H1 (cell line): ENCODE measurements around the gene DFFB. TPM values are rescaled to one million over a fixed set of nuclear protein-coding genes. Genes with fewer than 3 reads are reported as not detected.
A peak's percentile ranks its signal among the peaks of the same experiment; 100 is the strongest.

Source experiments
- BACH1 ChIP-seq: IDR thresholded peaks from 2 replicates; pipeline ENCODE4 v1.6.1; 2012; ENCODE audit warnings: low read length, improper control_type of control experiment
- BRCA1 ChIP-seq: IDR thresholded peaks from 2 replicates; pipeline ENCODE4 v1.6.1; 2012; ENCODE audit warnings: low read depth, low read length, improper control_type of control experiment
- CBX8 ChIP-seq: fragments of 300-800, 300-1000 bp; sonication (generic); IDR thresholded peaks from 2 replicates; pipeline ENCODE4 v1.7.1; 2016; ENCODE audit warnings: low read depth, low read length, borderline replicate concordance
- CHD2 ChIP-seq: IDR thresholded peaks from 2 replicates; pipeline ENCODE4 v1.6.1; 2012; ENCODE audit warnings: low read length, improper control_type of control experiment
- CREB1 ChIP-seq: IDR thresholded peaks from 2 replicates; pipeline ENCODE4 v1.6.1; 2012; ENCODE audit warnings: inconsistent platforms
- CTBP2 ChIP-seq: IDR thresholded peaks from 2 replicates; pipeline ENCODE4 v1.7.0; 2011; ENCODE audit warnings: borderline replicate concordance, mild to moderate bottlenecking, moderate library complexity, mixed read lengths, low read length; ENCODE audit not compliant: insufficient read depth, insufficient read length
- EZH2 ChIP-seq: fragments of 200-600 bp; sonication (generic); IDR thresholded peaks from 2 replicates; pipeline ENCODE4 v1.7.1; 2012; ENCODE audit warnings: low read depth, mild to moderate bottlenecking, moderate library complexity, low read length, inconsistent platforms; ENCODE audit not compliant: severe bottlenecking
- GABPA ChIP-seq: IDR thresholded peaks from 2 replicates; pipeline ENCODE4 v1.6.1; 2011; ENCODE audit warnings: mild to moderate bottlenecking, low read length, moderate library complexity, borderline replicate concordance; ENCODE audit not compliant: insufficient read depth
- HDAC2 ChIP-seq, 2 experiments: fragments of 300-600 bp in 1 of 2; sonication (generic) in 1 of 2; IDR thresholded peaks; 2 replicates each; pipeline ENCODE4 v1.6.1; 2011 to 2012; ENCODE audit warnings: low read depth in 2 of 2, low read length in 2 of 2, mild to moderate bottlenecking in 2 of 2, moderate library complexity in 2 of 2, borderline replicate concordance in 1 of 2, inconsistent platforms in 1 of 2
- JUND ChIP-seq: IDR thresholded peaks from 2 replicates; pipeline ENCODE4 v1.6.1; 2011; ENCODE audit warnings: mild to moderate bottlenecking, improper control_type of control experiment, low read length
- KDM4A ChIP-seq: IDR thresholded peaks from one replicate; pipeline ENCODE4 v1.7.1; 2012; ENCODE audit warnings: low read depth, mild to moderate bottlenecking, moderate library complexity, low read length, inconsistent platforms; ENCODE audit not compliant: severe bottlenecking
- RBBP5 ChIP-seq: IDR thresholded peaks from 2 replicates; pipeline ENCODE4 v1.7.1; 2012; ENCODE audit warnings: low read depth, mild to moderate bottlenecking, inconsistent platforms, low read length, moderate library complexity, borderline replicate concordance
- SIN3A ChIP-seq, 2 experiments: IDR thresholded peaks in 1 of 2; conservative IDR thresholded peaks in 1 of 2; 2 replicates each; pipeline ENCODE4 v1.6.1; 2011 to 2012; ENCODE audit warnings: low read length in 2 of 2, improper control_type of control experiment in 1 of 2, low read depth in 1 of 2, mild to moderate bottlenecking in 1 of 2
- SIX5 ChIP-seq: IDR thresholded peaks from 2 replicates; pipeline ENCODE4 v1.6.1; 2011; ENCODE audit warnings: mild to moderate bottlenecking, low read depth, low read length
- SRF ChIP-seq: IDR thresholded peaks from 2 replicates; pipeline ENCODE4 v1.6.1; 2011; ENCODE audit warnings: mild to moderate bottlenecking, low read depth, low read length, moderate library complexity
- SUZ12 ChIP-seq: fragments of 200-600 bp; sonication (generic); IDR thresholded peaks from 2 replicates; pipeline ENCODE4 v1.6.1; 2012; ENCODE audit warnings: mild to moderate bottlenecking, inconsistent platforms, low read length, moderate library complexity, mixed read lengths
- TAF1 ChIP-seq: IDR thresholded peaks from 2 replicates; pipeline ENCODE4 v1.6.1; 2011; ENCODE audit warnings: mild to moderate bottlenecking, low read depth, low read length
- ZNF274 ChIP-seq: IDR thresholded peaks from 2 replicates; pipeline ENCODE4 v1.7.0; 2012; ENCODE audit warnings: low read length, borderline replicate concordance; ENCODE audit errors: extremely low read depth
- polyA plus RNA-seq, 7 experiments: library from polyadenylated mRNA; depleted of rRNA in 3 of 7; stranded (reverse) in 5 of 7; unstranded in 2 of 7; fragments of >200 nt in 5 of 7; fragments of 200-250 nt in 2 of 7; gene quantifications; 1 replicate in 5 of 7; 2 replicates in 1 of 7; 4 replicates in 1 of 7; pipeline versions ENCODE4 v1.2.1 to v1.2.3, GENCODE V29; 2011 to 2013; ENCODE audit warnings: missing spikeins in 2 of 7, mixed read lengths in 2 of 7
- total RNA-seq: library from RNA; stranded (reverse); fragmentation: NEBNext Ultra II Directional; extraction: Animal tissue kit (Norgen Biotek cat#: 25700); gene quantifications from 2 replicates; pipeline ENCODE4 v1.2.1, GENCODE V29; 2021
- TF ChIP-seq, protein P1 (sequence below), 3 experiments: IDR thresholded peaks; 1 replicate in 2 of 3; 2 replicates in 1 of 3; pipeline versions ENCODE4 v1.5.1 to v1.6.1; 2011; ENCODE audit warnings: low read length in 3 of 3, mild to moderate bottlenecking in 3 of 3, inconsistent platforms in 2 of 3, low read depth in 1 of 3, moderate library complexity in 1 of 3; ENCODE audit not compliant: insufficient read depth in 1 of 3; ENCODE audit errors: control extremely low read depth in 1 of 3
- TF ChIP-seq, protein P2 (sequence below): IDR thresholded peaks from 2 replicates; pipeline ENCODE4 v1.6.1; 2011; ENCODE audit warnings: low read depth, mild to moderate bottlenecking, low read length; ENCODE audit not compliant: insufficient read depth

The DFFB gene
- total and polyA plus RNA-seq, 2 of the 8 experiments (the other 6 are each of a cell fraction or from before 2014, with no cell fraction given): 8.6 to 11.9 TPM

GRCh38 chr1:3856923-3857790 lies at the start of gene DFFB, which contains the start of gene CEP104 (continued):
- TF ChIP-seq KDM4A: peak; percentile 89
- no peak for TF ChIP-seq ZNF274
- no peak for TF ChIP-seq EZH2
- no peak for TF ChIP-seq RBBP5
- TF ChIP-seq, protein P1, sequence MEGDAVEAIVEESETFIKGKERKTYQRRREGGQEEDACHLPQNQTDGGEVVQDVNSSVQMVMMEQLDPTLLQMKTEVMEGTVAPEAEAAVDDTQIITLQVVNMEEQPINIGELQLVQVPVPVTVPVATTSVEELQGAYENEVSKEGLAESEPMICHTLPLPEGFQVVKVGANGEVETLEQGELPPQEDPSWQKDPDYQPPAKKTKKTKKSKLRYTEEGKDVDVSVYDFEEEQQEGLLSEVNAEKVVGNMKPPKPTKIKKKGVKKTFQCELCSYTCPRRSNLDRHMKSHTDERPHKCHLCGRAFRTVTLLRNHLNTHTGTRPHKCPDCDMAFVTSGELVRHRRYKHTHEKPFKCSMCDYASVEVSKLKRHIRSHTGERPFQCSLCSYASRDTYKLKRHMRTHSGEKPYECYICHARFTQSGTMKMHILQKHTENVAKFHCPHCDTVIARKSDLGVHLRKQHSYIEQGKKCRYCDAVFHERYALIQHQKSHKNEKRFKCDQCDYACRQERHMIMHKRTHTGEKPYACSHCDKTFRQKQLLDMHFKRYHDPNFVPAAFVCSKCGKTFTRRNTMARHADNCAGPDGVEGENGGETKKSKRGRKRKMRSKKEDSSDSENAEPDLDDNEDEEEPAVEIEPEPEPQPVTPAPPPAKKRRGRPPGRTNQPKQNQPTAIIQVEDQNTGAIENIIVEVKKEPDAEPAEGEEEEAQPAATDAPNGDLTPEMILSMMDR (IDR thresholded peaks at IDR 0.05; ENCODE audit: control extremely low read depth in 1 of 3, insufficient read depth in 1 of 3, low read depth in 1 of 3, low read length in 3 of 3): peak; percentile 21 to 42 (median 29); a peak in 3 of 4 replicates
- TF ChIP-seq, protein P2, sequence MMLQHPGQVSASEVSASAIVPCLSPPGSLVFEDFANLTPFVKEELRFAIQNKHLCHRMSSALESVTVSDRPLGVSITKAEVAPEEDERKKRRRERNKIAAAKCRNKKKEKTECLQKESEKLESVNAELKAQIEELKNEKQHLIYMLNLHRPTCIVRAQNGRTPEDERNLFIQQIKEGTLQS: peak; percentile 40
- TF ChIP-seq CREB1: peak; percentile 94
- TF ChIP-seq CBX8: no peak
- TF ChIP-seq SRF: 0 out of 2 replicates have a peak, but pooled peaks have one; percentile 9
- no peak for TF ChIP-seq JUND
- no peak for TF ChIP-seq CTBP2
- TF ChIP-seq GABPA: no peak
- TF ChIP-seq TAF1: no peak
- peak; percentile 62 for TF ChIP-seq SIX5
- no peak for TF ChIP-seq CHD2
- no peak for TF ChIP-seq SUZ12
- TF ChIP-seq SIN3A (conservative IDR thresholded peaks at IDR 0.05 in 1 of 2, IDR thresholded peaks at IDR 0.05 in 1 of 2; ENCODE audit: low read depth in 1 of 2, low read length in 2 of 2): peak in 1 of 2 experiments; percentile 58; a peak in 2 of 4 replicates
- TF ChIP-seq HDAC2 (IDR thresholded peaks at IDR 0.05; ENCODE audit: borderline replicate concordance in 1 of 2, low read depth in 2 of 2, low read length in 2 of 2): 0 out of 4 replicates have a peak, but pooled peaks of 1 of the 2 experiments have one; percentile 36
- TF ChIP-seq BRCA1: no peak
- TF ChIP-seq BACH1: peak; percentile 74
